Measurements from ENCODE around the gene SLMAP. TPM values are rescaled to one million over a fixed set of nuclear protein-coding genes. Genes with fewer than 3 reads are reported as not detected.

The SLMAP gene
- total and polyA plus RNA-seq, 2 of the 13 experiments (the other 11 are each of a cell fraction or from before 2014, with no cell fraction given), result 24.0 to 48.3 TPM

GRCh38 chr3:57820479-57820878 lies 64.4 kb downstream of the SLMAP start:
- Histone ChIP-seq H2AFZ (ENCODE audit: low read length) (no peak overlapping the region), H3K9me3 (ENCODE audit: low read length) (no peaks in the 10 kb centered on the region), H3K4me3 (replicated peaks in 1 of 3; ENCODE audit: insufficient read depth in 1 of 3, low read depth in 2 of 3, low read length in 3 of 3) (no peak overlapping the region), H3K79me2 (ENCODE audit: insufficient read depth, low read length) (peaks cover 72% of the 10 kb centered on the region), H3K4me2 (ENCODE audit: low read depth, low read length) (no peak overlapping the region), H3K9ac (ENCODE audit: insufficient read depth, low read depth, low read length) (no peak overlapping the region), H3K4me1 (ENCODE audit: insufficient read depth, low read length) (peaks cover 81% of the 10 kb centered on the region), H4K20me1 (ENCODE audit: insufficient read depth, low read length) (0 out of 2 replicates have a peak, but pooled peaks cover 10% of the 10 kb centered on the region), H3K27ac (ENCODE audit: extremely low read length, insufficient read depth, low read length) (no peak overlapping the region), H3K27me3 (ENCODE audit: control insufficient read depth in 1 of 2, insufficient read depth in 2 of 2, low read length in 2 of 2) (no peaks in the 10 kb centered on the region), H3K36me3 (replicated peaks in 1 of 2; ENCODE audit: control insufficient read depth in 1 of 2, insufficient read depth in 2 of 2, low read length in 2 of 2) (no peaks in the 10 kb centered on the region)
- 35% methylated on average over 6 of the region's 6 CpGs for WGBS (ENCODE audit: low lambda C conversion rate)
- DNase-seq (ENCODE audit: low spot score) (peak; percentile 72), ATAC-seq (peak; percentile 86), FAIRE-seq (peak; percentile 23)
- in situ Hi-C loops (cut with HindIII; ENCODE audit: extremely low pct_ligation_motif_present, low pct_unique_long_range_greater_than_20kb) (no loop called here), intact Hi-C loops (cut with micrococcal nuclease; ENCODE audit: unreplicated experiment) (loop anchor here (10.0 kb wide), 1 partner anchor 226 kb away; the partner anchor contains the start of gene ARF4)
- ChIA-PET CTCF (ENCODE audit: low intra/inter-chr PET ratio, low total read pairs) (no interaction called here), POLR2A (no interaction called here)
- BruUV-seq (replicated peaks), result no TSS peak
- TF ChIP-seq KDM4B (CRISPR knock-in tag; IDR thresholded peaks at IDR 0.05) (no peak), ZNF510 (CRISPR knock-in tag; IDR thresholded peaks at IDR 0.05; ENCODE audit: low read depth) (no peak), SOX6 (IDR thresholded peaks at IDR 0.05) (no peak), SOX6 (CRISPR knock-in tag; IDR thresholded peaks at IDR 0.05) (0 out of 2 replicates have a peak, but pooled peaks have one; percentile 23), NFKBIZ (CRISPR knock-in tag; IDR thresholded peaks at IDR 0.05) (no peak), PAWR (CRISPR knock-in tag; IDR thresholded peaks at IDR 0.05; ENCODE audit: borderline replicate concordance) (no peak), KDM5A (IDR thresholded peaks at IDR 0.05; ENCODE audit: borderline replicate concordance, low read length) (no peak), MED1 (CRISPR knock-in tag; IDR thresholded peaks at IDR 0.05) (0 out of 2 replicates have a peak, but pooled peaks have one; percentile 11), TGIF2 (CRISPR knock-in tag; IDR thresholded peaks at IDR 0.05) (no peak), ZNF496 (CRISPR knock-in tag; IDR thresholded peaks at IDR 0.05; ENCODE audit: insufficient replicate concordance) (no peak), ZNF614 (CRISPR knock-in tag; IDR thresholded peaks at IDR 0.05; ENCODE audit: borderline replicate concordance) (no peak), SNAI1 (CRISPR knock-in tag; IDR thresholded peaks at IDR 0.05; ENCODE audit: borderline replicate concordance) (no peak), ZNF550 (CRISPR knock-in tag; IDR thresholded peaks at IDR 0.05; ENCODE audit: borderline replicate concordance) (no peak), ZNF367 (CRISPR knock-in tag; IDR thresholded peaks at IDR 0.05; ENCODE audit: borderline replicate concordance) (no peak), TFDP1 (CRISPR knock-in tag; IDR thresholded peaks at IDR 0.05; ENCODE audit: borderline replicate concordance) (no peak), ZGPAT (CRISPR knock-in tag; IDR thresholded peaks at IDR 0.05) (no peak), CCDC6 (CRISPR knock-in tag; IDR thresholded peaks at IDR 0.05) (no peak), RXRA (CRISPR knock-in tag; IDR thresholded peaks at IDR 0.05) (no peak), ZNF468 (CRISPR knock-in tag; IDR thresholded peaks at IDR 0.05) (no peak), MBD4 (IDR thresholded peaks at IDR 0.05; ENCODE audit: borderline replicate concordance, low read length) (no peak), PPARG (CRISPR knock-in tag; conservative IDR thresholded peaks at IDR 0.05) (no peak), NKX3-1 (CRISPR knock-in tag; IDR thresholded peaks at IDR 0.05) (no peak), ZNF275 (CRISPR knock-in tag; IDR thresholded peaks at IDR 0.05; ENCODE audit: borderline replicate concordance) (no peak), ZNF333 (CRISPR knock-in tag; IDR thresholded peaks at IDR 0.05; ENCODE audit: borderline replicate concordance) (no peak), ZSCAN30 (CRISPR knock-in tag; IDR thresholded peaks at IDR 0.05) (no peak)
